ENCODE data around the gene ZBTB45.
A peak's percentile ranks its signal among the peaks of the same experiment; 100 is the strongest.
"Not testable (repeated sequence)": the region's sequence is repeated elsewhere in the genome, so short reads cannot be mapped to it uniquely, and the experiment has no call there.

The ZBTB45 gene

DNA sequence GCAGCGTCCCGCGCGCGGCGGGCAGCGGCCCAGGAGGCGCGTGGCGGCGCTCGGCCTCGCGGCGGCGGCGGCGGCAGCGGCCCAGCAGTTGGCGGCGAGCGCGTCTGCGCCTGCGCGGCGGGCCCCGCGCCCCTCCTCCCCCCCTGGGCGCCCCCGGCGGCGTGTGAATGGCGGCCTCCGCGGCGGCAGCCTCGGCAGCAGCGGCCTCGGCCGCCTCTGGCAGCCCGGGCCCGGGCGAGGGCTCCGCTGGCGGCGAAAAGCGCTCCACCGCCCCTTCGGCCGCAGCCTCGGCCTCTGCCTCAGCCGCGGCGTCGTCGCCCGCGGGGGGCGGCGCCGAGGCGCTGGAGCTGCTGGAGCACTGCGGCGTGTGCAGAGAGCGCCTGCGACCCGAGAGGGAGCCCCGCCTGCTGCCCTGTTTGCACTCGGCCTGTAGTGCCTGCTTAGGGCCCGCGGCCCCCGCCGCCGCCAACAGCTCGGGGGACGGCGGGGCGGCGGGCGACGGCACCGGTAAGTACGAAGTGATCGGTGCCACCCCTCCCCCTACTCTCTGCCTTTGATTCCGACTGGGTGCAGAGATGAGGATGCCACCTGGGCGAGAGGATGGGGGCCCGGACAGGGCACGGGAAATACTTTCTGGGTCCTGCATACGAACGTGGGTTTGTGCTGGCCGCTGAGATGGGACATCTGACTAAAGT, 25.1 kb upstream of the ZBTB45 start:
- no peak for DNase-seq (ENCODE audit: low read depth, low spot score)

DNA sequence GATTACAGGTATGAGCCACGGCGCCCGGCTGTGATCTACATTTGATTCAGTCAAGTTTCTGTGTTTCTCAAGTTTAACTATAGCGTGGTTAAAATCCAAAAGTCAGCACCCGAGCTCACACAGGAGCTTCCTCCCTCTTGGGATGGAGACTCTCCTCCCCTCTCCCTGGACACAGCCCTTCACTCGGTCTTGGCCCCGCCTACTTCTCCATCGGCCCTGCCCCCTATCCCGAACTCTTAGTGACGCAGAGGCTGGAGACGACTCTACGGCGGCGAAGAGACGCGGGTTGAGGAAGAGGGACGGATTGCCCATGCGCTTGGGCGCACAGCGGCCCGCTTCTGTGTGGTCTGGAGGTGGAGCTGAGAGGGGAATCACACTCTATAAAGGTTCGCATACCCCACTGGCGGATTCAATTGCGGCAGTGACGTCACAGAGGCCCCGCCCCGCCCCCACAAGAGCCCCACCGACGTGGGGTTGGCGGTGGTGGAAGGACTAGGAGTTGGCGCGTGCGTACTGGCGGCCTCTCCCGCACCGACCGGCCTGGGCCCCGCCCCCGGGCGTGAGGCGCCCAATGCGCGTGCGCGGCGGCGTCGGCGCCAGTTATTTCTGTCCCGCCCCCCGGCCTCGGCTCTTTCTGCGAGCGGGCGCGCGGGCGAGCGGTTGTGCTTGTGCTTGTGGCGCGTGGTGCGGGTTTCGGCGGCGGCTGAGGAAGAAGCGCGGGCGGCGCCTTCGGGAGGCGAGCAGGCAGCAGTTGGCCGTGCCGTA, 24.4 kb upstream of the ZBTB45 start, which contains the start of gene TRIM28:
TSS of gene TRIM28 (plus strand) at position 239 of the 765 bp plus-strand sequence. CDS start 694 bp downstream, outside the sequence.
- H3K9me3 ChIP-seq (ENCODE audit: low read depth, low read length), result no peaks in the 10 kb centered on the region
- TF ChIP-seq FOXP2 (optimal IDR thresholded peaks at IDR 0.05; ENCODE audit: control extremely low read depth, extremely low read length, insufficient read depth) (no peak), POLR2AphosphoS5 (IDR thresholded peaks at IDR 0.05; ENCODE audit: borderline replicate concordance, low read depth, low read length) (peak; percentile 94), EZH2 (IDR thresholded peaks at IDR 0.05) (no peak)
- peak within 1 kb of the TSS; percentile 95 for H3K27ac ChIP-seq
- peak within 1 kb of the TSS; percentile 97 for H3K9ac ChIP-seq (ENCODE audit: insufficient read length)
- H3K4me3 ChIP-seq, result peak within 1 kb of the TSS; percentile 97
- peaks cover 42% of the 10 kb centered on the region for H3K36me3 ChIP-seq (ENCODE audit: insufficient read depth, low read length)
- DNase-seq (ENCODE audit: low read depth, low spot score), result peak; percentile 96

More for the DNA sequence above, 25.1 kb upstream of the ZBTB45 start:
- H3K9ac ChIP-seq (ENCODE audit: insufficient read length), result peak overlapping the region; percentile 97
- H3K36me3 ChIP-seq (ENCODE audit: insufficient read depth, low read length), result peaks cover 50% of the 10 kb centered on the region
- peak overlapping the region; percentile 97 for H3K4me3 ChIP-seq
- TF ChIP-seq POLR2AphosphoS5 (IDR thresholded peaks at IDR 0.05; ENCODE audit: borderline replicate concordance, low read depth, low read length) (no peak), FOXP2 (optimal IDR thresholded peaks at IDR 0.05; ENCODE audit: control extremely low read depth, extremely low read length, insufficient read depth) (no peak), EZH2 (IDR thresholded peaks at IDR 0.05) (no peak)
- H3K9me3 ChIP-seq (ENCODE audit: low read depth, low read length), result no peaks in the 10 kb centered on the region
- H3K27ac ChIP-seq, result peak overlapping the region; percentile 87

DNA sequence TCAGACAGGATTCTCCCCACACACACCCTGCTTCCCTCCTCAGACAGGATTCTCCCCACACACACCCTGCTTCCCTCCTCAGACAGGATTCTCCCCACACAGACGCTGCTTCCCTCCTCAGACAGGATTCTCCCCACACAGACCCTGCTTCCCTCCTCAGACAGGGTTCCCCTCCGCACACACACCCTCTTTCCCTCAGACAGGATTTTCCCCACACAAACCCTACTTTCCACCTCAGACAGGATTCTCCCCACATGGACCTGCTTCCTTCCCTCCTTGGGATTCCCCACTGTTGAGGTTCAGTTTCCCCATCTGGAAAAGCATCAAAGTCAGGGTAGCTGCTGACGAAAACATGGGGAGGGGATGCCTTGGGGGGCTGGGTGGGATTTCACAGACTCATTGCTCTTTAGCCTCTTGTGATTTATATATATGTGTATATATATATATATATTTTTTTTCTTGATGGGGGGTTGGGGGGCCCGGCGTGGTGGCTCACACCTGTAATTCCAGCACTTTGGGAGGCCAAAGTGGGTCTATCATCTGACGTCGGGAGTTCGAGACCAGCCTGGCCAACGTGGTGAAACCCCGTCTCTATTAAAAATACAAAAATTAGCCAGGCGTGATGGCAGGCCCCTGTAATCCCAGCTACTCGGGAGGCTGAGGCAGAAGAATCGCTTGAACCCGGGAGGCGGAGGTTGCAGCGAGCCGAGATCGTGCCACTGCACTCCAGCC, 23.2 kb upstream of the ZBTB45 start:
- DNase-seq (ENCODE audit: low read depth, low spot score); H3K9ac ChIP-seq (ENCODE audit: insufficient read length); H3K4me3 ChIP-seq; H3K27ac ChIP-seq; H3K9me3 ChIP-seq (ENCODE audit: low read depth, low read length): not testable (repeated sequence)
- H3K36me3 ChIP-seq (ENCODE audit: insufficient read depth, low read length), result peaks cover 30% of the 10 kb centered on the region

DNA sequence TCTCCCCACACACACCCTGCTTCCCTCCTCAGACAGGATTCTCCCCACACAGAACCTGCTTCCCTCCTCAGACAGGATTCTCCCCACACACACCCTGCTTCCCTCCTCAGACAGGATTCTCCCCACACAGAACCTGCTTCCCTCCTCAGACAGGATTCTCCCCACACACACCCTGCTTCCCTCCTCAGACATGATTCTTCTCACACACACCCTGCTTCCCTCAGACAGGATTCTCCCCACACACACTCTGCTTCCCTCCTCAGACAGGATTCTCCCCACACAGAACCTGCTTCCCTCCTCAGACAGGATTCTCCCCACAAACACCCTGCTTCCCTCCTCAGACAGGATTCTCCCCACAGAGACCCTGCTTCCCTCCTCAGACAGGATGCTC, 19.6 kb upstream of the ZBTB45 start:
- DNase-seq (ENCODE audit: low read depth, low spot score); H3K9ac ChIP-seq (ENCODE audit: insufficient read length); H3K9me3 ChIP-seq (ENCODE audit: low read depth, low read length); H3K36me3 ChIP-seq (ENCODE audit: insufficient read depth, low read length); H3K4me3 ChIP-seq; H3K27ac ChIP-seq: not testable (repeated sequence)

DNA sequence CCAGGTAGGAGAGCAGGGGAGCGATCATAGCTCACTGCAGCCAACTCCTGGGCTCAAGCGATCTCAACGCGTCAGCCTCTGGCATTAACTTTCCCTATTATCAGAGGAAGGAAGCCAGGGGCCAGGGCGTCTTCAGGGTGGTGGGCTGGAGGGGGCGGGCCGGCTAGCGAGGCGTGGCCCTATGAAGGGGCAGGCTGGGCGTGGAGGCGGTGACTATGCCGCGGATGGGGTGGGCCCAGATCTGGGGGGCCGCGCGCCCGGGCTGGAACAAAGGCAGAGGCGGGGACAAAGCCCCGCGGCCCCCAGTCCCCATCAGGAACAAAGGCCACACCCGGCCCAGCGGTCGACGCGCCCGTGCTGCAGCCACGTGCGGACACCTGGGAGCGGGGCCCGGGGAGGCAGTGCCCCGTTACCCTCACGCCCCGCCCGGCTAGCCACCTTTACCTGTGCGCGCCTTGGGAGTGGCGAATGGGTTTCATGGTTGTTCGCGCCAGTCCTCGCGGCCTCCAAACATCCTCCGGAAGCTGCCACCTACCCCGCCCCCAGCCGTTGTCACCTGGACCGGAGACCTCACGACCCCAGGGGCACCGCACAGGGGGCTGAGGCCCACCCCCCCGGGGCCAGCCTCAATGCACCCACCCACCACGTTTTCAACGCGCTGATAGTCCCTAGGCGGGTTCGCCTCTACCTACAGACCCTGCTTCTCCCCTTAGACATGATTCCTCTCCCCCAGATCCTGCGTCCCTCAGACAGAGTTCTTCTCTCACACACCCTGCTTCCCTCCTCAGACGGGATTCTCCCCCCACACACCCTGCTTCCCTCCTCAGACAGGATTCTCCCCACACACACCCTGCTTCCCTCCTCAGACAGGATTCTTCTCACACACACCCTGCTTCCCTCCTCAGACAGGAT, 18.9 kb upstream of the ZBTB45 start:
- Histone ChIP-seq H3K9ac (ENCODE audit: insufficient read length) (no peak overlapping the region), H3K27ac (no peak overlapping the region), H3K4me3 (no peak overlapping the region), H3K9me3 (ENCODE audit: low read depth, low read length) (no peaks in the 10 kb centered on the region), H3K36me3 (ENCODE audit: insufficient read depth, low read length) (no peaks in the 10 kb centered on the region)
- no peak for TF ChIP-seq POLR2AphosphoS5 (IDR thresholded peaks at IDR 0.05; ENCODE audit: borderline replicate concordance, low read depth, low read length)
- no peak for TF ChIP-seq FOXP2 (optimal IDR thresholded peaks at IDR 0.05; ENCODE audit: control extremely low read depth, extremely low read length, insufficient read depth)
- no peak for TF ChIP-seq EZH2 (IDR thresholded peaks at IDR 0.05)
- no peak for DNase-seq (ENCODE audit: low read depth, low spot score)

DNA sequence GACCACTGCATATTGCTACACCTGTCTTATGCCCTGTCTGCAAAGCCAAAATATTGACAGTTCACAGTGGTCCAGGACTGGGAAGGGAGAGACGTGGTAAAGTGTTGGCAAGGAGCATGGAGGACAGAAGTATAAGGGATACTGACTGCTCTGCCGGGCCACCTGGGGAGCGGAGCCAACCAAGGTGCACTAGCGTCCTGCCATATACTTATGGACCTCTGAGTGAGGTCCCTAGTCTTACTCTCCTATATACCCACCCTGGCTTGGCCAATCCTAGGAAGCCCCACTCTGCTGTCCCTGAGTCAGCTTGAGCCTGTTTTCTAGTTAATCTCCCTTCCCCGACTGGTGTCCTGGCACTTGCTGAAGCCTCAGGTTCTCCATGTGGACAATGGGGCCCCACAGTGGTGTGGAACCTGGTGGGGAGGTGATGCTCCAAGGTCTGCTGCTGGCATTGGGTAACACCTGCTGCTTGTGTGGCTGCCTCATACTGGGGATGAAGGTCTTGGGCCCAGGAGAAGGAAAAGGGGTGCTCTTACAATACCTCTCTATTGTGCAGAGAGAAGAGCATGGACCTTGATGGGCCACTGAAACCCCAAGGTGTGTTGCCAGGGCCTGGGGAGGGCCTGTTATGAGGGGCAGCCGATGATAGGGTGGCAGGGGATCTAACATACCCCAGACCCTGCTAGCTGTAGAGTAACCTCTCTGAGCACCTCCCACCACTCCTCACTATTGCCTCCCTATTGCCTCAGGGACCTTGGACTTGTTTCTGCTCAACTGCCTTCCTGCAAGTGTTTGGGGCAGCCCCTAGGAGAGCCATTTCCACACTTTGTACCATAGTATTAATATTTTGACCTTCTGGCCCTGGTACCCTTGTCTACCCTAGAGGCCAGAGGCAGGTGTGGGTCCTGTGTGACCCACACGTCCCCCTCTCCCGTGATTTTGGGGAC, 17.5 kb upstream of the ZBTB45 start:
- no peak for TF ChIP-seq POLR2AphosphoS5 (IDR thresholded peaks at IDR 0.05; ENCODE audit: borderline replicate concordance, low read depth, low read length)
- no peak for TF ChIP-seq EZH2 (IDR thresholded peaks at IDR 0.05)
- TF ChIP-seq FOXP2 (optimal IDR thresholded peaks at IDR 0.05; ENCODE audit: control extremely low read depth, extremely low read length, insufficient read depth), result no peak
- H3K27ac ChIP-seq, result no peak overlapping the region
- H3K9ac ChIP-seq (ENCODE audit: insufficient read length), result no peak overlapping the region
- no peak overlapping the region for H3K4me3 ChIP-seq
- H3K36me3 ChIP-seq (ENCODE audit: insufficient read depth, low read length), result no peaks in the 10 kb centered on the region
- H3K9me3 ChIP-seq (ENCODE audit: low read depth, low read length), result no peaks in the 10 kb centered on the region
- DNase-seq (ENCODE audit: low read depth, low spot score), result no peak

DNA sequence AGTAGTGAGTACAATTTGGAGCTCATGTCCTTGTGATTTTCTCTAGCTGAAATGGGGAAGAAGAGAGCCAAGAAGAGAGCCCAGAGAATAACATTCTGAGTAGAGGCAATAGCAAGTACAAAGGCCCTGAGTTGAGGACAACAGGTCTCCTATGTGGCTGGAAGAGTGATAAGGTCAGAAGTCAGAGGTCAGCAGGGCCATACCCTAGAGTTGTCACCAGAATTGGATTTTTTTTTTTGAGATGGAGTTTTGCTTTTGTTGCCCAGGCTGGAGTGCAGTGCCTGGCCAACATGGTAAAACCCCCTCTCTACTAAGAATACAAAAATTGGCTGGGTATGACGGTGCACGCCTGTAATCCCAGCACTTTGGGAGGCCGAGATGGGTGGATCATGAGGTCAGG, 16.2 kb upstream of the ZBTB45 start:
- no peak for DNase-seq (ENCODE audit: low read depth, low spot score)
- H3K9ac ChIP-seq (ENCODE audit: insufficient read length), result no peak overlapping the region
- no peak overlapping the region for H3K27ac ChIP-seq

More for the DNA sequence above, 16.2 kb upstream of the ZBTB45 start:
- Histone ChIP-seq H3K9me3 (ENCODE audit: low read depth, low read length) (no peaks in the 10 kb centered on the region), H3K36me3 (ENCODE audit: insufficient read depth, low read length) (no peaks in the 10 kb centered on the region), H3K4me3 (no peak overlapping the region)
- no peak for TF ChIP-seq FOXP2 (optimal IDR thresholded peaks at IDR 0.05; ENCODE audit: control extremely low read depth, extremely low read length, insufficient read depth)
- TF ChIP-seq POLR2AphosphoS5 (IDR thresholded peaks at IDR 0.05; ENCODE audit: borderline replicate concordance, low read depth, low read length), result no peak
- no peak for TF ChIP-seq EZH2 (IDR thresholded peaks at IDR 0.05)

Measured in SK-N-MC (cell line).